ENCODE results near the gene SPRR2D. TPM values are rescaled to one million over a fixed set of nuclear protein-coding genes. Genes with fewer than 3 reads are reported as not detected.

SPRR2D gene
- total RNA-seq, 1 experiment from 2014 or later = 0.62 TPM

GRCh38 chr1:153072806-153073726 lies 32.1 kb upstream of the SPRR2D start:
- POLR2A ChIA-PET (ENCODE audit: low non-redundant PET) = no interaction called here
- H3K36me3 ChIP-seq (ENCODE audit: insufficient read depth, low read length, poor library complexity, severe bottlenecking) = no peaks in the 10 kb centered on the region
- H3K4me3 ChIP-seq (ENCODE audit: low read depth, low read length, poor library complexity, severe bottlenecking) = no peak overlapping the region
- BruUV-seq (replicated peaks) = no TSS peak
- no peak for TF ChIP-seq EZH2 (IDR thresholded peaks at IDR 0.05; ENCODE audit: borderline replicate concordance, low read depth, low read length, poor library complexity, severe bottlenecking)
- no peak for TF ChIP-seq CTCF (conservative IDR thresholded peaks at IDR 0.05; ENCODE audit: low read depth, low read length)
- intact Hi-C loops (cut with micrococcal nuclease; ENCODE audit: unreplicated experiment) = no loop called here
- no peaks in the 10 kb centered on the region for H3K9me3 ChIP-seq (ENCODE audit: low read depth, low read length, poor library complexity, severe bottlenecking)
- H3K27me3 ChIP-seq (replicated peaks; ENCODE audit: insufficient read depth, low read depth, low read length, poor library complexity) = peaks cover 29% of the 10 kb centered on the region
- no peak overlapping the region for H3K27ac ChIP-seq (ENCODE audit: low read depth, low read length, poor library complexity, severe bottlenecking)
- CTCF ChIA-PET = no interaction called here
- DNase-seq (ENCODE audit: low spot score) = no peak
- H3K4me1 ChIP-seq (ENCODE audit: insufficient read depth, low read length, poor library complexity, severe bottlenecking) = no peaks in the 10 kb centered on the region

- Histone ChIP-seq H3K4me1 (ENCODE audit: insufficient read depth, low read length, poor library complexity, severe bottlenecking) (no peaks in the 10 kb centered on the region), H3K36me3 (ENCODE audit: insufficient read depth, low read length, poor library complexity, severe bottlenecking) (no peaks in the 10 kb centered on the region), H3K27ac (ENCODE audit: low read depth, low read length, poor library complexity, severe bottlenecking) (no peak within 1 kb of the TSS), H3K4me3 (ENCODE audit: low read depth, low read length, poor library complexity, severe bottlenecking) (no peak within 1 kb of the TSS), H3K9me3 (ENCODE audit: low read depth, low read length, poor library complexity, severe bottlenecking) (no peaks in the 10 kb centered on the region), H3K27me3 (replicated peaks; ENCODE audit: insufficient read depth, low read depth, low read length, poor library complexity) (peaks cover 27% of the 10 kb centered on the region)
- TF ChIP-seq EZH2 (IDR thresholded peaks at IDR 0.05; ENCODE audit: borderline replicate concordance, low read depth, low read length, poor library complexity, severe bottlenecking) (no peak), CTCF (conservative IDR thresholded peaks at IDR 0.05; ENCODE audit: low read depth, low read length) (no peak)
- no TSS peak for BruUV-seq (replicated peaks)
- intact Hi-C loops (cut with micrococcal nuclease; ENCODE audit: unreplicated experiment) = no loop called here
- no peak for DNase-seq (ENCODE audit: low spot score)
- POLR2A ChIA-PET (ENCODE audit: low non-redundant PET) = no interaction called here
- CTCF ChIA-PET = no interaction called here
These were observed 30.6 kb upstream of the SPRR2D start, which contains the start of gene SPRR2B for GRCh38 chr1:153071511-153071910. SPRR2B (minus strand) TSS chr1:153071611; CDS start chr1:153070839, 772 bp downstream.

GRCh38 chr1:153070243-153070642 lies 29.3 kb upstream of the SPRR2D start:
- Histone ChIP-seq H3K27me3 (replicated peaks; ENCODE audit: insufficient read depth, low read depth, low read length, poor library complexity) (peaks cover 27% of the 10 kb centered on the region), H3K9me3 (ENCODE audit: low read depth, low read length, poor library complexity, severe bottlenecking) (no peaks in the 10 kb centered on the region), H3K36me3 (ENCODE audit: insufficient read depth, low read length, poor library complexity, severe bottlenecking) (no peaks in the 10 kb centered on the region), H3K4me1 (ENCODE audit: insufficient read depth, low read length, poor library complexity, severe bottlenecking) (no peaks in the 10 kb centered on the region), H3K27ac (ENCODE audit: low read depth, low read length, poor library complexity, severe bottlenecking) (no peak overlapping the region), H3K4me3 (ENCODE audit: low read depth, low read length, poor library complexity, severe bottlenecking) (no peak overlapping the region)
- POLR2A ChIA-PET (ENCODE audit: low non-redundant PET) = no interaction called here
- intact Hi-C loops (cut with micrococcal nuclease; ENCODE audit: unreplicated experiment) = no loop called here
- BruUV-seq (replicated peaks) = no TSS peak
- TF ChIP-seq EZH2 (IDR thresholded peaks at IDR 0.05; ENCODE audit: borderline replicate concordance, low read depth, low read length, poor library complexity, severe bottlenecking) (no peak), CTCF (conservative IDR thresholded peaks at IDR 0.05; ENCODE audit: low read depth, low read length) (no peak)
- DNase-seq (ENCODE audit: low spot score) = no peak
- CTCF ChIA-PET = no interaction called here

Measured in A673 (cell line).